GM12878 (cell line): ENCODE results near the gene DRD1. TPM values are rescaled to one million over a fixed set of nuclear protein-coding genes. Genes with fewer than 3 reads are reported as not detected.

Experiments
- ATF2 ChIP-seq: IDR thresholded peaks from 2 replicates; pipeline ENCODE4 v1.6.1; 2012; ENCODE audit warnings: low read length, inconsistent platforms
- BACH1 ChIP-seq: fragments of 450-650 bp; IDR thresholded peaks from 2 replicates; pipeline ENCODE4 v1.6.1; 2017; ENCODE audit warnings: mild to moderate bottlenecking, borderline replicate concordance
- CREM ChIP-seq: IDR thresholded peaks from 2 replicates; pipeline ENCODE4 v1.6.1; 2014; ENCODE audit warnings: antibody characterized with exemption, low read depth
- E2F4 ChIP-seq: IDR thresholded peaks from 2 replicates; pipeline ENCODE4 v1.6.1; 2012; ENCODE audit warnings: low read depth, low read length, improper control_type of control experiment
- LARP7 ChIP-seq: fragments of 450-650 bp; IDR thresholded peaks from 2 replicates; pipeline ENCODE4 v1.6.1; 2017; ENCODE audit warnings: mild to moderate bottlenecking
- NBN ChIP-seq: fragments of 450-650 bp; IDR thresholded peaks from 2 replicates; pipeline ENCODE4 v1.6.1; 2016
- POLR2AphosphoS5 ChIP-seq: IDR thresholded peaks from 2 replicates; pipeline ENCODE4 v1.6.1; 2011; ENCODE audit warnings: mild to moderate bottlenecking, low read length, inconsistent platforms
- RAD51 ChIP-seq: fragments of 450-650 bp; IDR thresholded peaks from 2 replicates; pipeline ENCODE4 v1.6.1; 2016; ENCODE audit warnings: moderate library complexity, mild to moderate bottlenecking, inconsistent platforms
- RCOR1 ChIP-seq: conservative IDR thresholded peaks from 2 replicates; pipeline ENCODE4 v1.6.1; 2012; ENCODE audit warnings: low read depth, low read length, improper control_type of control experiment
- RUNX3 ChIP-seq: IDR thresholded peaks from 2 replicates; pipeline ENCODE4 v1.6.1; 2012; ENCODE audit warnings: low read length, inconsistent platforms
- SKIL ChIP-seq: fragments of 450-650 bp; IDR thresholded peaks from 2 replicates; pipeline ENCODE4 v1.6.1; 2017; ENCODE audit warnings: mild to moderate bottlenecking, low read depth, inconsistent platforms; ENCODE audit not compliant: poor library complexity, severe bottlenecking
- SMC3 ChIP-seq: IDR thresholded peaks from 2 replicates; pipeline ENCODE4 v1.6.1; 2011; ENCODE audit warnings: low read length, improper control_type of control experiment, borderline replicate concordance
- ZBTB33 ChIP-seq: fragments of 450-650 bp; IDR thresholded peaks from 2 replicates; pipeline ENCODE4 v1.6.1; 2017; ENCODE audit warnings: mild to moderate bottlenecking
- ZZZ3 ChIP-seq: IDR thresholded peaks from 2 replicates; pipeline ENCODE4 v1.6.1; 2011; ENCODE audit warnings: low read depth; ENCODE audit not compliant: control insufficient read depth, insufficient read length
- polyA plus RNA-seq, 11 experiments: library from polyadenylated mRNA; depleted of rRNA in 4 of 11; unstranded in 6 of 11; stranded (reverse) in 5 of 11; fragments of >200 nt; fragmentation: Nextera tagmentation in 4 of 11; fragmentation: Illumina TruSeq in 1 of 11; extraction: Ambion mirVana in 4 of 11; extraction: Trizol in 1 of 11; gene quantifications; 1 replicate in 1 of 11; 2 replicates in 10 of 11; pipeline versions ENCODE4 v1.2.1 to v1.2.3, GENCODE V29; 2011 to 2016; ENCODE audit warnings: inconsistent platforms in 2 of 11, missing spikeins in 2 of 11, low read depth in 1 of 11
- total RNA-seq, 4 experiments: library from RNA; depleted of rRNA in 3 of 4; stranded (reverse); fragments of >200 nt in 3 of 4; fragmentation: Illumina TruSeq in 1 of 4; extraction: Trizol in 1 of 4; gene quantifications; 2 replicates each; pipeline versions ENCODE4 v1.2.1 to v1.2.3, GENCODE V29; 2013 to 2021
- TF ChIP-seq, protein P1 (sequence below): fragments of 450-650 bp; IDR thresholded peaks from 2 replicates; pipeline ENCODE4 v1.6.1; 2017; ENCODE audit warnings: borderline replicate concordance

DRD1 gene
- total and polyA plus RNA-seq, 10 of the 15 experiments (the other 5 are each of a cell fraction or from before 2014, with no cell fraction given): not detected

- TF ChIP-seq ZBTB33 (no peak), ATF2 (no peak), POLR2AphosphoS5 (no peak), ZZZ3 (no peak), BACH1 (no peak), SKIL (no peak), NBN (no peak), RAD51 (no peak), SMC3 (peak; percentile 15; the same call in 1 of the 2 replicates), E2F4 (no peak), RUNX3 (0 out of 2 replicates have a peak, but pooled peaks have one; percentile 11), CREM (no peak), LARP7 (0 out of 2 replicates have a peak, but pooled peaks have one; percentile 25), RCOR1 (no peak)
- TF ChIP-seq, protein P1, sequence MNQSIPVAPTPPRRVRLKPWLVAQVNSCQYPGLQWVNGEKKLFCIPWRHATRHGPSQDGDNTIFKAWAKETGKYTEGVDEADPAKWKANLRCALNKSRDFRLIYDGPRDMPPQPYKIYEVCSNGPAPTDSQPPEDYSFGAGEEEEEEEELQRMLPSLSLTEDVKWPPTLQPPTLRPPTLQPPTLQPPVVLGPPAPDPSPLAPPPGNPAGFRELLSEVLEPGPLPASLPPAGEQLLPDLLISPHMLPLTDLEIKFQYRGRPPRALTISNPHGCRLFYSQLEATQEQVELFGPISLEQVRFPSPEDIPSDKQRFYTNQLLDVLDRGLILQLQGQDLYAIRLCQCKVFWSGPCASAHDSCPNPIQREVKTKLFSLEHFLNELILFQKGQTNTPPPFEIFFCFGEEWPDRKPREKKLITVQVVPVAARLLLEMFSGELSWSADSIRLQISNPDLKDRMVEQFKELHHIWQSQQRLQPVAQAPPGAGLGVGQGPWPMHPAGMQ: no peak
Measured at GRCh38 chr5:175464074-175464941, 20.3 kb upstream of the DRD1 start (continued).
